GM12878 (cell line): Measurements from ENCODE around the gene RAB34. TPM values are rescaled to one million over a fixed set of nuclear protein-coding genes. Genes with fewer than 3 reads are reported as not detected.

Experiments
- BMI1 ChIP-seq: fragments of 450-650 bp; IDR thresholded peaks from 2 replicates; pipeline ENCODE4 v1.6.1; 2016; ENCODE audit warnings: mild to moderate bottlenecking, moderate library complexity, borderline replicate concordance
- CBX3 ChIP-seq: fragments of 200-600 bp; sonication (generic); IDR thresholded peaks from 2 replicates; pipeline ENCODE4 v1.6.1; 2016; ENCODE audit warnings: low read depth, borderline replicate concordance
- CBX5 ChIP-seq: sonication (generic); IDR thresholded peaks from 2 replicates; pipeline ENCODE4 v1.6.1; 2016; ENCODE audit warnings: low read depth, moderate library complexity, mild to moderate bottlenecking, inconsistent platforms
- CHD4 ChIP-seq: fragments of 200-600 bp; sonication (generic); IDR thresholded peaks from 2 replicates; pipeline ENCODE4 v1.6.1; 2016; ENCODE audit warnings: mild to moderate bottlenecking
- CREB1 ChIP-seq: IDR thresholded peaks from 2 replicates; pipeline ENCODE4 v1.6.1; 2012; ENCODE audit warnings: low read depth, mild to moderate bottlenecking, inconsistent platforms
- CUX1 ChIP-seq: IDR thresholded peaks from 2 replicates; pipeline ENCODE4 v1.6.1; 2012; ENCODE audit warnings: improper control_type of control experiment, low read depth, low read length; ENCODE audit not compliant: insufficient replicate concordance
- EED ChIP-seq: sonication (generic); IDR thresholded peaks from 2 replicates; pipeline ENCODE4 v1.6.1; 2016; ENCODE audit warnings: antibody characterized with exemption, low read depth
- ETV6 ChIP-seq, 2 experiments: fragments of 450-650 bp in 1 of 2; IDR thresholded peaks in 1 of 2; conservative IDR thresholded peaks in 1 of 2; 2 replicates each; pipeline ENCODE4 v1.6.1; 2014; ENCODE audit warnings: antibody characterized with exemption in 1 of 2, borderline replicate concordance in 1 of 2, low read depth in 1 of 2, mild to moderate bottlenecking in 1 of 2, moderate library complexity in 1 of 2
- HDAC6 ChIP-seq: fragments of 200-600 bp; sonication (generic); IDR thresholded peaks from one replicate; pipeline ENCODE4 v1.8.0; 2017; ENCODE audit warnings: antibody characterized with exemption; ENCODE audit not compliant: unreplicated experiment
- HDGF ChIP-seq: fragments of 450-650 bp; IDR thresholded peaks from 2 replicates; pipeline ENCODE4 v1.6.1; 2016; ENCODE audit warnings: antibody characterized with exemption
- IKZF2 ChIP-seq, 2 experiments: fragments of 450-650 bp; IDR thresholded peaks; 2 replicates each; pipeline ENCODE4 v1.6.1; 2017; ENCODE audit warnings: mild to moderate bottlenecking in 2 of 2, moderate library complexity in 2 of 2
- MEF2A ChIP-seq: IDR thresholded peaks from 2 replicates; pipeline ENCODE4 v1.6.1; 2011; ENCODE audit warnings: low read depth, mild to moderate bottlenecking, low read length, moderate library complexity; ENCODE audit not compliant: insufficient read depth
- NFYA ChIP-seq: IDR thresholded peaks from 2 replicates; pipeline ENCODE4 v1.6.1; 2011; ENCODE audit warnings: low read depth, mild to moderate bottlenecking, low read length, improper control_type of control experiment, borderline replicate concordance
- PML ChIP-seq: IDR thresholded peaks from 2 replicates; pipeline ENCODE4 v1.6.1; 2012; ENCODE audit warnings: low read length, inconsistent platforms
- RAD51 ChIP-seq: fragments of 450-650 bp; IDR thresholded peaks from 2 replicates; pipeline ENCODE4 v1.6.1; 2016; ENCODE audit warnings: moderate library complexity, mild to moderate bottlenecking, inconsistent platforms
- RELB ChIP-seq: fragments of 450-650 bp; IDR thresholded peaks from 2 replicates; pipeline ENCODE4 v1.6.1; 2017; ENCODE audit warnings: low read depth, mild to moderate bottlenecking, moderate library complexity
- REST ChIP-seq: IDR thresholded peaks from 2 replicates; pipeline ENCODE4 v1.6.1; 2012; ENCODE audit warnings: mild to moderate bottlenecking, low read depth, low read length
- STAT1 ChIP-seq: fragments of 450-650 bp; conservative IDR thresholded peaks from 2 replicates; pipeline ENCODE4 v1.6.1; 2014; ENCODE audit warnings: antibody characterized with exemption, mild to moderate bottlenecking
- TARDBP ChIP-seq: IDR thresholded peaks from 2 replicates; pipeline ENCODE4 v1.6.1; 2016; ENCODE audit warnings: borderline replicate concordance
- WRNIP1 ChIP-seq: IDR thresholded peaks from 2 replicates; pipeline ENCODE4 v1.6.1; 2011; ENCODE audit warnings: low read depth, low read length, improper control_type of control experiment, borderline replicate concordance
- ZNF622 ChIP-seq: fragments of 450-650 bp; IDR thresholded peaks from 2 replicates; pipeline ENCODE4 v1.6.1; 2017; ENCODE audit warnings: mild to moderate bottlenecking, inconsistent platforms
- polyA plus RNA-seq, 11 experiments: library from polyadenylated mRNA; depleted of rRNA in 4 of 11; unstranded in 6 of 11; stranded (reverse) in 5 of 11; fragments of >200 nt; fragmentation: Nextera tagmentation in 4 of 11; fragmentation: Illumina TruSeq in 1 of 11; extraction: Ambion mirVana in 4 of 11; extraction: Trizol in 1 of 11; gene quantifications; 1 replicate in 1 of 11; 2 replicates in 10 of 11; pipeline versions ENCODE4 v1.2.1 to v1.2.3, GENCODE V29; 2011 to 2016; ENCODE audit warnings: inconsistent platforms in 2 of 11, missing spikeins in 2 of 11, low read depth in 1 of 11
- total RNA-seq, 4 experiments: library from RNA; depleted of rRNA in 3 of 4; stranded (reverse); fragments of >200 nt in 3 of 4; fragmentation: Illumina TruSeq in 1 of 4; extraction: Trizol in 1 of 4; gene quantifications; 2 replicates each; pipeline versions ENCODE4 v1.2.1 to v1.2.3, GENCODE V29; 2013 to 2021

Gene RAB34
- total and polyA plus RNA-seq, 10 of the 15 experiments (the other 5 are each of a cell fraction or from before 2014, with no cell fraction given), result 0.37 to 46.4 (median 32.8) TPM

GRCh38 chr17:28720247-28720996 lies 2.8 kb upstream of the RAB34 start (continued):
- TF ChIP-seq RAD51 (no peak), CBX5 (no peak), MEF2A (no peak), ETV6 (conservative IDR thresholded peaks at IDR 0.05 in 1 of 2, IDR thresholded peaks at IDR 0.05 in 1 of 2; ENCODE audit: borderline replicate concordance in 1 of 2, low read depth in 1 of 2) (no peak), BMI1 (no peak), REST (no peak), EED (no peak), ZNF622 (no peak), IKZF2 (IDR thresholded peaks at IDR 0.05) (0 out of 4 replicates have a peak, but pooled peaks of 1 of the 2 experiments have one; percentile 8), HDGF (no peak), CUX1 (no peak), NFYA (no peak), WRNIP1 (0 out of 2 replicates have a peak, but pooled peaks have one; percentile 17), STAT1 (no peak), CBX3 (no peak), PML (no peak), CHD4 (no peak), HDAC6 (no peak), CREB1 (no peak), RELB (no peak; the same call in 1 of the 2 replicates), TARDBP (no peak)
